Sigmoid colon (tissue), 4 donors: ENCODE results near the gene TEDDM1.

Experiments
- CTCF ChIP-seq, 4 experiments: fragments of 450-650 bp in 3 of 4; fragments of 200-600 bp in 1 of 4; IDR thresholded peaks; one replicate each; pipeline ENCODE4 v1.5.1; 2016 to 2019; ENCODE audit warnings: antibody characterized with exemption in 4 of 4, mild to moderate bottlenecking in 3 of 4, moderate library complexity in 2 of 4
- EP300 ChIP-seq, 4 donors: sonication (generic); formaldehyde crosslinking; IDR thresholded peaks; one replicate each; pipeline ENCODE4 v1.6.1; 2017; ENCODE audit warnings: antibody characterized with exemption in 4 of 4
- POLR2A ChIP-seq, 2 donors: fragments of 450-650 bp; IDR thresholded peaks; one replicate each; pipeline ENCODE4 v1.6.1; 2016; ENCODE audit warnings: antibody characterized with exemption in 2 of 2, mild to moderate bottlenecking in 2 of 2, moderate library complexity in 2 of 2
- POLR2AphosphoS5 ChIP-seq, 4 donors: sonication (generic); formaldehyde crosslinking; IDR thresholded peaks; one replicate each; pipeline ENCODE4 v1.6.1; 2017; ENCODE audit warnings: antibody characterized with exemption in 4 of 4

- TF ChIP-seq CTCF (IDR thresholded peaks at IDR 0.05): no peak
- TF ChIP-seq POLR2AphosphoS5 (IDR thresholded peaks at IDR 0.05): peak in 1 of 4 donors; percentile 2
- no peak for TF ChIP-seq POLR2A (IDR thresholded peaks at IDR 0.05)
- no peak for TF ChIP-seq EP300 (IDR thresholded peaks at IDR 0.05)
These were observed 20.3 kb downstream of the TEDDM1 start for GRCh38 chr1:182380199-182380598.
